Gastroesophageal sphincter (tissue), 3 donors: Measurements from ENCODE around the gene PLCG1.

Experiments used
- CTCF ChIP-seq, 4 experiments: fragments of 200-600 bp in 2 of 4; fragments of 450-650 bp in 2 of 4; sonication (generic) in 1 of 4; IDR thresholded peaks; one replicate each; pipeline ENCODE4 v1.5.1; 2017 to 2019; ENCODE audit warnings: antibody characterized with exemption in 4 of 4, mild to moderate bottlenecking in 2 of 4, moderate library complexity in 2 of 4
- EP300 ChIP-seq: sonication (generic); formaldehyde crosslinking; IDR thresholded peaks from one replicate; pipeline ENCODE4 v1.6.1; 2017; ENCODE audit warnings: antibody characterized with exemption, mild to moderate bottlenecking

DNA sequence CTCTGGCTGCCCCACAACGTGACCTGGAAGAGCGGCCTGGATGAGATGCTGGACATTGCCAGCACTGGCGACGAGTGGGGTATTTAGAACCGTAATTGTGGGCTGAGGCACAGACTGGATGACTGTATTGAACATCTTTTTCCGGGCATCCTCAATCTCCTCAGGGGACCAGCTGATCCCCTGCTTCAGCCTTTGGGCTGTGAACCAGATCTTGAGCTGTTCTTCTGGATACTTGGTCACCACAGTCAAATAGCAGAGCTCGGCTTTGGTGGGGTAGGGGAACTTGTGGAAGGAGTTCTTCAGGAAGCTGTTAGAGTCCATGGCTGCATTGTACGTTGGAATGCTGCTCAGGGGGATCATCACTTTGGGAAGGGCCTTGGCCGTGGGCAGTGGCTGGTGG lies 66.3 kb downstream of the PLCG1 start:
- TF ChIP-seq EP300 (no peak), CTCF (IDR thresholded peaks at IDR 0.05) (no peak)
